Gastroesophageal sphincter (tissue), 4 donors: ENCODE measurements around the gene RGS10. TPM values are rescaled to one million over a fixed set of nuclear protein-coding genes. Genes with fewer than 3 reads are reported as not detected.

Experiments
- ATAC-seq: fragments of 150-250 bp; one replicate; pipeline ENCODE4 v1.9.1; 2016; ENCODE audit warnings: mild to moderate bottlenecking, moderate library complexity
- H3K27ac ChIP-seq, 4 donors: fragments of 200-600 bp; sonication (generic) in 3 of 4; 1 replicate in 3 of 4; 2 replicates in 1 of 4; pipeline ENCODE4 v1.5.1; 2016 to 2019
- H3K27me3 ChIP-seq: fragments of 200-600 bp; sonication (generic); one replicate; pipeline ENCODE4 v1.5.1; 2019
- H3K36me3 ChIP-seq, 2 donors: fragments of 200-600 bp; sonication (generic); one replicate each; pipeline ENCODE4 v1.5.1; 2019; ENCODE audit warnings: control low read depth in 1 of 2
- H3K4me1 ChIP-seq, 3 donors: fragments of 200-600 bp; sonication (generic); 1 replicate in 2 of 3; 2 replicates in 1 of 3; pipeline ENCODE4 v1.5.1; 2016 to 2019; ENCODE audit warnings: control low read depth in 2 of 3
- H3K4me3 ChIP-seq, 2 donors: fragments of 200-600 bp; sonication (generic); one replicate each; pipeline ENCODE4 v1.5.1; 2019; ENCODE audit warnings: mild to moderate bottlenecking in 1 of 2, moderate library complexity in 1 of 2
- H3K9me3 ChIP-seq, 3 donors: fragments of 200-600 bp; sonication (generic); one replicate each; pipeline ENCODE4 v1.5.1; 2017 to 2019; ENCODE audit warnings: control low read depth in 2 of 3
- EP300 ChIP-seq: sonication (generic); formaldehyde crosslinking; IDR thresholded peaks from one replicate; pipeline ENCODE4 v1.6.1; 2017; ENCODE audit warnings: antibody characterized with exemption, mild to moderate bottlenecking
- POLR2A ChIP-seq, 2 donors: fragments of 450-650 bp; IDR thresholded peaks; one replicate each; pipeline ENCODE4 v1.6.1; 2017; ENCODE audit warnings: antibody characterized with exemption in 2 of 2, mild to moderate bottlenecking in 2 of 2, moderate library complexity in 1 of 2
- POLR2AphosphoS5 ChIP-seq: sonication (generic); formaldehyde crosslinking; IDR thresholded peaks from one replicate; pipeline ENCODE4 v1.6.1; 2017; ENCODE audit warnings: antibody characterized with exemption
- WGBS, 2 donors: methylation state at CpG; one replicate each; pipeline ENCODE4 v1.1.5; 2018; ENCODE audit warnings: low coverage in 1 of 2; 5-methylcytosine and 5-hydroxymethylcytosine counted together
- total RNA-seq, 4 donors: library from RNA; depleted of rRNA; stranded (reverse); fragments of >200 nt; gene quantifications; one replicate each; pipeline ENCODE4 v1.1.0, GENCODE V29; 2016
- TF ChIP-seq, protein P1 (sequence below), 4 experiments: fragments of 200-600 bp in 2 of 4; fragments of 450-650 bp in 2 of 4; sonication (generic) in 1 of 4; IDR thresholded peaks; one replicate each; pipeline ENCODE4 v1.5.1; 2017 to 2019; ENCODE audit warnings: antibody characterized with exemption in 4 of 4, mild to moderate bottlenecking in 2 of 4, moderate library complexity in 2 of 4

RGS10 gene
- total RNA-seq, 4 donors from 2014 or later, result 18.1 to 48.5 (median 33.4) TPM

DNA sequence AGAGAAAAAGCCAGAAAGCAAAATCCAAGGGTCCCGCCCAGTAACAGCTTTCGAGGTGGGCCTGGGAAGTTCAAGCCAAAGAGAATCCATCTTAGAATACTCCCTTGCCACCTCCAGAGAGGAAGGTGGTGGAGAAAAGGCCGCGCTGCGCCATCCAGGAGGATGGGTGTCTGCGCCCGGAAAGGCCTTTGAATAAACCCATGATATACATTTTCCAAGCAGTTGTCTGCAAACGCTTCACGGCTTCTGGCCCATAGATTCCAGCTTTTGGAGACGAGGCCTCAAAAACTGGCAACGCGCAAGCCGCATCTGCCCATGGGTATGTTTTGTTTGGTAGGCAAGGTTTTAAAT lies 17.8 kb downstream of the RGS10 start:
- peaks cover 0 to 37% (median 0%) of the 10 kb centered on the region in 3 donors for H3K4me1 ChIP-seq
- peaks cover 0 to 29% of the 10 kb centered on the region in 2 donors for H3K36me3 ChIP-seq
- TF ChIP-seq, protein P1, sequence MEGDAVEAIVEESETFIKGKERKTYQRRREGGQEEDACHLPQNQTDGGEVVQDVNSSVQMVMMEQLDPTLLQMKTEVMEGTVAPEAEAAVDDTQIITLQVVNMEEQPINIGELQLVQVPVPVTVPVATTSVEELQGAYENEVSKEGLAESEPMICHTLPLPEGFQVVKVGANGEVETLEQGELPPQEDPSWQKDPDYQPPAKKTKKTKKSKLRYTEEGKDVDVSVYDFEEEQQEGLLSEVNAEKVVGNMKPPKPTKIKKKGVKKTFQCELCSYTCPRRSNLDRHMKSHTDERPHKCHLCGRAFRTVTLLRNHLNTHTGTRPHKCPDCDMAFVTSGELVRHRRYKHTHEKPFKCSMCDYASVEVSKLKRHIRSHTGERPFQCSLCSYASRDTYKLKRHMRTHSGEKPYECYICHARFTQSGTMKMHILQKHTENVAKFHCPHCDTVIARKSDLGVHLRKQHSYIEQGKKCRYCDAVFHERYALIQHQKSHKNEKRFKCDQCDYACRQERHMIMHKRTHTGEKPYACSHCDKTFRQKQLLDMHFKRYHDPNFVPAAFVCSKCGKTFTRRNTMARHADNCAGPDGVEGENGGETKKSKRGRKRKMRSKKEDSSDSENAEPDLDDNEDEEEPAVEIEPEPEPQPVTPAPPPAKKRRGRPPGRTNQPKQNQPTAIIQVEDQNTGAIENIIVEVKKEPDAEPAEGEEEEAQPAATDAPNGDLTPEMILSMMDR (IDR thresholded peaks at IDR 0.05), result no peak
- no peak for TF ChIP-seq EP300
- TF ChIP-seq POLR2AphosphoS5, result no peak
- no peak for TF ChIP-seq POLR2A (IDR thresholded peaks at IDR 0.05)
- 96 to 100% methylated on average over 3 to 8 of the region's 13 CpGs for whole genome bisulfite sequencing, 2 donors
- H3K4me3 ChIP-seq, result no peak overlapping the region
- no peaks in the 10 kb centered on the region for H3K9me3 ChIP-seq
- no peaks in the 10 kb centered on the region for H3K27me3 ChIP-seq
- H3K27ac ChIP-seq, result no peak overlapping the region
- ATAC-seq, result no peak

DNA sequence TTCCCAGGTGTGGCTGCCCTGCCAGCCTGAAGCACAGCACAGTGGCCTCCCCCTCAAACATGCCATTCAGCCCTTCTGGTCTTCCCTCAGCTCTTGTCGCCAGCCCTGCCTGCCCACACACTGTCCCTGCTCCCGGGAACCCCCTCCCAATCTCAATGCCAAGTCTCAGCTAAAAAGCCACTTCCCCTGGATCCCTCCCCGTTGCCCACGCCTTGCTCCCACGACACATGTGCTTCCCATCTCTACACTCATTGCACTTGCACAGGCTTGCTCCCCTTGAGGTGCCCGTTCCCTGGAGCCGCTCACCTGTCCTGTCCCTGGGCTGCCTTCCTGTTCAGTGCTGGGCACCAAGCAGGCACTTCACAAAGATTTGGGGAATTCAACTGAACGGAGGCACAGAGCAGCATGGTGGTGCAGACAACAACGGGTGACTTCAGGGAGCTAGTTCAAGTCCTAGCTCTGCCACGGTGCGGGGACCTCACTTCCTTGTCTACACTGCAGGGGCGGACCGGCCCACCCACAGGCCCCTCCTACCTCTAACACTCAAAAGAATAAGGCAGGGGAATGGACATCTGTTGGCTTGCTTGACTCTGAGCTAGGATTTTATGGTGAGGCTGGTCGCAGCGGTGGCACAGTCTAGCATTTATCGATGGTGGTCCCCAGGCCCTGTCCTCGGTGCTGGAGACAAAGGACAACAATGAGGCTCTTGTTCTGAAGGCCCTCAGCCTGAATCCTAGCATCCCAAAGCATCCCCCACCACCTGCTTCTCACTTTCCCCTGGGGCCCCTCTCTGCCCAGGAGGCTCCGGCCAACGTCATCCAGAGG lies 18.4 kb downstream of the RGS10 start:
- no peaks in the 10 kb centered on the region for H3K27me3 ChIP-seq
- no peak overlapping the region for H3K4me3 ChIP-seq
- peak; percentile 6 for ATAC-seq
- WGBS, 2 donors, result 88 to 100% methylated on average over 1 to 8 of the region's 19 CpGs
- H3K9me3 ChIP-seq, result no peaks in the 10 kb centered on the region
- H3K4me1 ChIP-seq, result peaks cover 0 to 31% (median 0%) of the 10 kb centered on the region in 3 donors
- no peak overlapping the region for H3K27ac ChIP-seq
- TF ChIP-seq EP300 (no peak), POLR2A (IDR thresholded peaks at IDR 0.05) (no peak), POLR2AphosphoS5 (no peak)
- TF ChIP-seq, protein P1 (IDR thresholded peaks at IDR 0.05), result no peak
- peaks cover 0 to 29% of the 10 kb centered on the region in 2 donors for H3K36me3 ChIP-seq

DNA sequence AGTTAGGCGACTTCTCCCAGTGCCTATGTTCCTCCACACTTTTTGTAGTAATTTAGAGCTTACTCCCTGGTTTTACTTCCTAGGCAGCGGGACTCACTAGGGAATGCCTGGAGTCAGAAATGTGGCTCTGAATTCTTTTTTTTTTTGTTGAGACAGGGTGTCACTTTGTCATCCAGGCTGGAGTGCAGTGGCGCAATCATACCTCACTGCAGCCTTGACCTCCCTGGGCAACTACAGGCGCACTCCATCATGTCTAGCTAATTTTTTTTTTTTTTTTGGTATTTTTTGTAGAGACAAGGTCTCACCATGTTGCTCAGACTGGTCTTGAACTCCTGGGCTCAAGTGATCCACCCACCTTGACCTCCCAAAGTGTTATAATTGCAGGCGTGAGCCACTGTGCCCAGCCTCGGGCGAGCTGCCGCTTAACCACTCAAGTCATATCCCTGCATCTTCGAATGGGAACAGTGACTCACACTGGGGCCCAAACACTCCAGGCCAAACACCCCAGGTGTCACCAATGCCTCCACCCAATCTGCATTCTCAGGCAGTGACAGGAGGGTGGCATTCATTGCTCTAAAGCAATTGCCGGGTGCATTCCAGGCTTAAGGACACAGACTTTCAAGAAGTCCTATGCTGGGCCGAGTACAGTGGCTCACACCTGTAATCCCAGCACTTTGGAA lies 19.6 kb downstream of the RGS10 start:
- H3K4me3 ChIP-seq, result no peak overlapping the region
- no peak for TF ChIP-seq POLR2AphosphoS5
- no peak for ATAC-seq
- no peaks in the 10 kb centered on the region for H3K9me3 ChIP-seq
- H3K36me3 ChIP-seq, result peaks cover 0 to 29% of the 10 kb centered on the region in 2 donors
- WGBS, 2 donors, result 96 to 100% methylated on average over 3 to 6 of the region's 11 CpGs
- H3K4me1 ChIP-seq, result peaks cover 0 to 19% (median 0%) of the 10 kb centered on the region in 3 donors
- no peak overlapping the region for H3K27ac ChIP-seq
- H3K27me3 ChIP-seq, result no peaks in the 10 kb centered on the region

DNA sequence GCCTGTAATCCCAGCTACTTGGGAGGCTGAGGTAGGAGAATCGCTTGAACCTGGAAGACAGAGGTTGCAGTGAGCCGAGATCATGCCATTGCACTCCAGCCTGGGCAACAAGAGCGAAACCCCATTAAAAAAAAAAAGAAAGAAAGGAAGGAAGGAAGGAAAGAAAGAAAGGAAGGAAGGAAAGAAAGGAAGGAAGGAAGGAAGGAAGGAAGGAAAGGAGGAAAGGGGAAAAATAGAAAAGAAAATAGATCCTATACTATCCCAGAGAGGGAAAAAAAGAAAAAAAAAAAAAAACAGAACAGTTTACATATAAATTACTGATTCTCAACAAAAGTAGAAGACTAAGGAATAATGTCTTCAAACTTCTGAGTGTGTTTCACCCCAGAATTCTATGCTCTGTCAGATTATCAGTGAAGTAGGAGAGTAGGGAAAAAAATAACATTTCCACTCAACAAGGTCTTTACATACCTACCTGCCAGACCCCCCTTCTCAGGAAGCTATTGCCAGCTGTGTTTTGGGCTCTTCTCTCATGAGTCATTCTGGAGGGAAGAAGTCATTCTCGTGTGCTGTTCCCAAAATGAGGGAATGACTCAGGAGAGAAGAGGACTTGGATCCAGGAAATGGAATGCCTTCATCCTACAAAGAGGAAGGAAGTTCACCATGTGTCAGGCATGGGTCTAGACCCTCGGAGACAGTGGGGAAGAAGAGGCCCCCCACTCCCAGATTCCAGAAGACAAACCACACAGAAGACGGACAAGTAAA lies 20.9 kb downstream of the RGS10 start:
- WGBS, 2 donors, result 48% methylated on average over 3 of the region's 6 CpGs; no CpG with 5 or more reads in 1 of the 2 donors
- Histone ChIP-seq H3K9me3 (no peaks in the 10 kb centered on the region), H3K4me1 (peaks cover 0 to 8% (median 0%) of the 10 kb centered on the region in 3 donors), H3K4me3 (no peak overlapping the region), H3K27ac (no peak overlapping the region), H3K36me3 (peaks cover 0 to 34% of the 10 kb centered on the region in 2 donors), H3K27me3 (no peaks in the 10 kb centered on the region)
- TF ChIP-seq, protein P1 (IDR thresholded peaks at IDR 0.05), result no peak
- peak; percentile 25 for TF ChIP-seq POLR2AphosphoS5
- TF ChIP-seq EP300, result no peak
- peak; percentile 52 for ATAC-seq

DNA sequence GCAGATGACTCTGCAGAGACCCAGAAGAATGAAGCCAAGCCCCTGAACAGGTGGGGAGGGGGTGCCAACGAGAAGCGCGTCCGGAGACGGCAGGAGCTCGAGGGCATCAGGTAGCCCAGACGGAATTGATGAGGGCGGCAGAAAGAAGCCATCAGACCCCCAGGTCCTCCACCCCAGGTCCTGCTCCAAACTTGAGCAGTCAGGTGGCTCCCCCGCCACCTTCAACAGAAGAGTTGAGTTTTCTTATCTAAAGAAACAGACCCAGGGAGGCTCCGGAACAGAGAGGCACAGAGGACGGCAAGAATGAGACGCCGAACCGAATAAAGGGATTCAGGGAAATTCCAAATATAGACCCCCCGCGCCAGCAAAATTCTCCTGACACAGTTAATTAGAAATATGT lies 22.2 kb downstream of the RGS10 start:
- Histone ChIP-seq H3K27ac (no peak overlapping the region), H3K4me3 (no peak overlapping the region), H3K4me1 (no peaks in the 10 kb centered on the region), H3K9me3 (no peaks in the 10 kb centered on the region), H3K27me3 (no peaks in the 10 kb centered on the region), H3K36me3 (peaks cover 0 to 42% of the 10 kb centered on the region in 2 donors)
- TF ChIP-seq, protein P1 (IDR thresholded peaks at IDR 0.05), result no peak
- no peak for TF ChIP-seq POLR2A (IDR thresholded peaks at IDR 0.05)
- no peak for TF ChIP-seq POLR2AphosphoS5
- TF ChIP-seq EP300, result no peak
- ATAC-seq, result no peak
- WGBS, 2 donors, result 90 to 96% methylated on average over 8 to 16 of the region's 16 CpGs
